Neural cell (in vitro differentiated cells): ENCODE data around the gene FCHO2. TPM values are rescaled to one million over a fixed set of nuclear protein-coding genes. Genes with fewer than 3 reads are reported as not detected.

Experiments
- H2AFZ ChIP-seq: fragments of 200-600, 300-800 bp; sonication (generic), shearing (Covaris generic); 2 replicates; pipeline ENCODE4 v1.6.0; 2014; ENCODE audit warnings: low read depth, mild to moderate bottlenecking, antibody characterized with exemption, low read length, moderate library complexity
- H3F3A ChIP-seq: fragments of 200-600 bp; shearing (Covaris generic); 2 replicates; pipeline ENCODE4 v1.6.1; 2016; ENCODE audit warnings: mild to moderate bottlenecking, moderate library complexity, mixed read lengths, antibody characterized with exemption, low read length; ENCODE audit not compliant: insufficient read depth, poor library complexity, severe bottlenecking
- H3K27ac ChIP-seq: fragments of 200-600, 300-800 bp; sonication (generic), shearing (Covaris generic); 2 replicates; pipeline ENCODE4 v1.5.1; 2014; ENCODE audit warnings: mild to moderate bottlenecking, low read length, moderate library complexity
- H3K27me3 ChIP-seq: fragments of 300-800, 200-600 bp; sonication (generic), shearing (Covaris generic); 2 replicates; pipeline ENCODE4 v1.6.0; 2014; ENCODE audit warnings: mild to moderate bottlenecking, low read depth, low read length, moderate library complexity; ENCODE audit not compliant: insufficient read depth
- H3K36me3 ChIP-seq: fragments of 300-800, 200-600 bp; sonication (generic), shearing (Covaris generic); 2 replicates; pipeline ENCODE4 v1.5.1; 2014; ENCODE audit warnings: mild to moderate bottlenecking, antibody characterized with exemption, low read length, moderate library complexity; ENCODE audit not compliant: insufficient read depth
- H3K4me2 ChIP-seq: fragments of 300-800, 200-600 bp; sonication (generic), shearing (Covaris generic); 2 replicates; pipeline ENCODE4 v1.6.0; 2014; ENCODE audit warnings: mild to moderate bottlenecking, low read length
- H3K4me3 ChIP-seq: fragments of 300-800, 200-600 bp; sonication (generic), shearing (Covaris generic); 2 replicates; pipeline ENCODE4 v1.5.1; 2014; ENCODE audit warnings: mild to moderate bottlenecking, low read length, moderate library complexity
- H3K79me2 ChIP-seq: fragments of 200-600 bp; shearing (Covaris generic); replicated peaks from 2 replicates; pipeline ENCODE4 v1.6.0; 2014; ENCODE audit warnings: mild to moderate bottlenecking, low read length, moderate library complexity; ENCODE audit not compliant: insufficient read depth
- H3K9ac ChIP-seq: fragments of 300-800, 200-600 bp; sonication (generic), shearing (Covaris generic); 2 replicates; pipeline ENCODE4 v1.6.1; 2016; ENCODE audit warnings: mild to moderate bottlenecking, low read length, mixed read lengths
- H3K9me2 ChIP-seq: fragments of 200-600 bp; shearing (Covaris generic); 2 replicates; pipeline ENCODE4 v1.6.1; 2016; ENCODE audit warnings: mild to moderate bottlenecking, low read length, mixed read lengths; ENCODE audit not compliant: insufficient read depth
- H3K9me3 ChIP-seq: fragments of 200-600, 300-800 bp; sonication (generic), shearing (Covaris generic); 2 replicates; pipeline ENCODE4 v1.6.1; 2016; ENCODE audit warnings: mild to moderate bottlenecking, mixed run types, low read length, moderate library complexity, mixed read lengths
- H4K20me1 ChIP-seq: fragments of 200-600 bp; shearing (Covaris generic); 2 replicates; pipeline ENCODE4 v1.6.1; 2016; ENCODE audit warnings: mild to moderate bottlenecking, mixed run types; ENCODE audit not compliant: insufficient read depth
- CTCF ChIP-seq: fragments of 450-650 bp; IDR thresholded peaks from 2 replicates; pipeline ENCODE4 v1.5.1; 2014; ENCODE audit warnings: antibody characterized with exemption, mild to moderate bottlenecking, moderate library complexity; ENCODE audit not compliant: poor library complexity, severe bottlenecking
- EP300 ChIP-seq: fragments of 450-650 bp; conservative IDR thresholded peaks from 2 replicates; pipeline ENCODE4 v1.6.1; 2014; ENCODE audit warnings: antibody characterized with exemption, mild to moderate bottlenecking, moderate library complexity; ENCODE audit not compliant: poor library complexity, severe bottlenecking
- EZH2 ChIP-seq: fragments of 200-600, 300-800 bp; shearing (Covaris generic), sonication (generic); IDR thresholded peaks from 2 replicates; pipeline ENCODE4 v1.6.1; 2014; ENCODE audit warnings: antibody characterized with exemption, low read length, borderline replicate concordance, mild to moderate bottlenecking; ENCODE audit not compliant: insufficient read depth, poor library complexity, severe bottlenecking
- MXI1 ChIP-seq: fragments of 450-650 bp; conservative IDR thresholded peaks from 2 replicates; pipeline ENCODE4 v1.6.1; 2014; ENCODE audit warnings: antibody characterized with exemption, mild to moderate bottlenecking; ENCODE audit not compliant: poor library complexity, severe bottlenecking
- POLR2AphosphoS5 ChIP-seq: IDR thresholded peaks from 2 replicates; pipeline ENCODE4 v1.6.1; 2012
- RAD21 ChIP-seq: fragments of 450-650 bp; conservative IDR thresholded peaks from 2 replicates; pipeline ENCODE4 v1.6.1; 2014; ENCODE audit warnings: antibody characterized with exemption, mild to moderate bottlenecking, moderate library complexity
- REST ChIP-seq: IDR thresholded peaks from 2 replicates; pipeline ENCODE4 v1.6.1; 2012; ENCODE audit warnings: borderline replicate concordance
- SMC3 ChIP-seq: fragments of 450-650 bp; conservative IDR thresholded peaks from 2 replicates; pipeline ENCODE4 v1.6.1; 2014; ENCODE audit warnings: antibody characterized with exemption, mild to moderate bottlenecking, moderate library complexity; ENCODE audit not compliant: poor library complexity
- TAF1 ChIP-seq: IDR thresholded peaks from 2 replicates; pipeline ENCODE4 v1.6.1; 2012; ENCODE audit warnings: low read depth
- polyA plus RNA-seq: library from polyadenylated mRNA; depleted of rRNA; stranded (reverse); fragments of >200 nt; gene quantifications from 2 replicates; pipeline ENCODE4 v1.2.3, GENCODE V29; 2014

FCHO2 gene
- polyA plus RNA-seq, 1 donor from 2014 or later: 24.3 TPM

GRCh38 chr5:73066466-73066865, 110.6 kb downstream of the FCHO2 start:
- H3K36me3 ChIP-seq: no peaks in the 10 kb centered on the region
- H3K27ac ChIP-seq: no peak overlapping the region
- H3K9me3 ChIP-seq: no peaks in the 10 kb centered on the region
- no peaks in the 10 kb centered on the region for H3K79me2 ChIP-seq
- no peaks in the 10 kb centered on the region for H3K9me2 ChIP-seq
- H3F3A ChIP-seq: no peaks in the 10 kb centered on the region
- H3K4me2 ChIP-seq: no peak overlapping the region
- no peaks in the 10 kb centered on the region for H4K20me1 ChIP-seq
- TF ChIP-seq POLR2AphosphoS5 (no peak), RAD21 (no peak), CTCF (no peak), MXI1 (no peak), SMC3 (no peak), REST (no peak), TAF1 (no peak), EP300 (no peak), EZH2 (no peak)
- H3K27me3 ChIP-seq: no peaks in the 10 kb centered on the region
- H3K4me3 ChIP-seq: no peak overlapping the region
- no peak overlapping the region for H2AFZ ChIP-seq
- H3K9ac ChIP-seq: no peak overlapping the region

GRCh38 chr5:73067213-73067612, 111.4 kb downstream of the FCHO2 start:
- H3K9ac ChIP-seq: no peak overlapping the region
- H2AFZ ChIP-seq: no peak overlapping the region
- H3K9me2 ChIP-seq: no peaks in the 10 kb centered on the region
- H3K4me2 ChIP-seq: no peak overlapping the region
- H3K4me3 ChIP-seq: no peak overlapping the region
- H3K79me2 ChIP-seq: no peaks in the 10 kb centered on the region
- no peaks in the 10 kb centered on the region for H3K36me3 ChIP-seq
- no peak overlapping the region for H3K27ac ChIP-seq
- H3K27me3 ChIP-seq: no peaks in the 10 kb centered on the region
- TF ChIP-seq TAF1 (no peak), EP300 (no peak), RAD21 (no peak), CTCF (no peak), MXI1 (no peak), EZH2 (no peak), POLR2AphosphoS5 (no peak), SMC3 (no peak), REST (no peak)
- no peaks in the 10 kb centered on the region for H4K20me1 ChIP-seq
- H3F3A ChIP-seq: no peaks in the 10 kb centered on the region
- H3K9me3 ChIP-seq: no peaks in the 10 kb centered on the region
